KG1 (cell line): ENCODE measurements around the gene PRRT1B.
"Not testable (repeated sequence)": the region's sequence is repeated elsewhere in the genome, so short reads cannot be mapped to it uniquely, and the experiment has no call there.

Experiments used
- DNase-seq: peaks from one replicate; lab custom pipeline; 2025; lab: John Stamatoyannopoulos, UW

PRRT1B gene

DNA sequence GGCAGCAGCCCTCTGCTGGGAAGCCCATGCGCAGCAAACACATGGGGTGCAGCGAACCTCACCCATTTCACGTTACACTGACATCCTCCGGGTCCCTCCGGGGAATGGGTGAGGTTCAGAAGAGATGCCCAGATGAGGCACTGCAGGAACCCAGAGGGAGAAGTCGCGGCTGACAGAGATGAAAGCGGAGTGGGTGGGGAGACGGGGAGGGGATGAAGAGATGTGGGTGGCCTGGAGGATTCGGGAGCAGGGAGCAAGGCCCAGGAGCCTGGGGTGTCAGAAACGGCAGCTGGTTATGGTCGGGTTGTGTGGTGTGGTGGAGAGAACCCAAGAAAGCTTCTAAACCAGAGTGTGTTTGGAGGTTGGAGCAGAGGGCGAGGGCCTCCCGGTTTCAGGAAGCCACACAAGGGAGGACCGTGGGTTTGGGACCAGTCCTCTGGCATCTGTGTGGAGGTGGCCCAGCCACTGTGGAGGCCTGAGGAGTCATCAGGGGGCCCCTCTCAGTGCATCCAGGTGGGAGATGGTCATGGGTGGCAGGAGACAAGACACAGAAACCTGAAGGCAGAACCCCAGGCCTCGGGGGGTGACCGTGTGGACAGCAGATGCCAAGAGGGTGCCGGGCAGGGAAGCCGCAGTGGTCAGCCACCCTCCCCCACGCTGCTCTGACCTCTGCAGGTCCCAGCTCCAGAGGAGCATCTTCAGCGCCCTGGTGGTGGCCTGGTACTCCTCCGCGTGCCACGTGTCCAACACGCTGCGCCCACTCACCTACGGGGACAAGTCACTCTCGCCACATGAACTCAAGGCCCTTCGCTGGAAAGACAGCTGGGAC is 22.9 kb upstream of the PRRT1B start:
- DNase-seq = no peak

DNA sequence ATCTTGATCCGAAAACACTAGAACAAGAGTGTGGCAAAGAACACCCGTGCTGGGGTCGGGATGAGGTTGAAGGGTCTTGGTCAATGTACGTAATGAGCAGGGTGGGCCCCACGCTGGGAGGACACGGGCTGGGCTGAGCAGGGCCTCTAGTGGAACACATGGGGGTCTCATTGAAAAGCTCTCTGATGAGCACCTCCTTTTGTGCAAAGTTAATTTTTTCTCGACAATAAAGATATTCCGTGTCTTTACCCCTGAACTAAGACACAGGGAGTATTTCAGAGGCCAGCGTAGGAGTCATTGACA is 22.3 kb upstream of the PRRT1B start:
- DNase-seq = no peak

DNA sequence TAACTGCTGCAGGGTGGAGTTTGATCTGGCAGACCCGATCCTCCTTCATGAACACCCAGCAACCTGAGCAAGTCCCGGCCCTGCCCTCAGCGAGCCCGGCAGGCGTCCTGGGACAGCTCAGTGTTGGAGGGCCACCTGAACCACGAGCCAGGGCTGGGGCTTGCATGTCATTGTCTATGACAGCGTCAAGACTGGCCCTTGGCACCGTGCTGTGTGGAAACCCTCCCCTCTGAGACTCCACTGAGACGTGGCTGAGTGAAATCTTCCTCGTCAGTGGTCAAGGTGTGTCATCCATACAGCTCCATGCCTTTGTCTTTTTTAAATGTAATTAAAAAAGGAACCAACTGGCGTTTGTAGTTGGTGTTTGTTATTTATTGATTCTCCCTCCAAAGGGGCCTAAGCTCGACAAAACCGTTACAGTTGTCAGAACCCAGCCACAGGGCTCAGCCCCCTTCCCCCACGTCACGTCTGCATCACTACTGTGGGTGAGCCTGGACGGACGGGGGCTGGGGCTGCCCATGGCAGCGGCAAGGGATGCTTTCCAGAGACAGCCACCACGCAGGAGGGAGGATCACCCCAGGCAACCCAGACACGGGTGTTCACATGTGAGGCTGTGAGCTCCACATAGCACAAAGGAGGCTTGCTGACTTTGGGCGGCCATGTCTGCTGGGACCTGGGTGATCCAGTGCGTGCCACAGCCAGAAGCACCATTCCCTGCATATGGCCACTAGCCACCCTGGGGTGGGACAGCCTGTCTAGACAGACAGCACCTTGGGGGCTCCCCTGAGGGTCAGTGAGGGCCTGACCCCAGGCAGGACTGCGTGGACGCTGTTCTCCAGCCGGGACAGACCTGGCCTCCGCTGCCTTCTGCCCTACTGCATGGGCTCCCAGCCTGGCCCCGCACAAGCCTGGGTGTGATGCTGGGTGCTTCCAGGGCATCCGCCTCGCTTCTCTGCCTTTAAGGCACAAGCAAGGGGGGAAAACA is 21.6 kb upstream of the PRRT1B start:
- DNase-seq = no peak

DNA sequence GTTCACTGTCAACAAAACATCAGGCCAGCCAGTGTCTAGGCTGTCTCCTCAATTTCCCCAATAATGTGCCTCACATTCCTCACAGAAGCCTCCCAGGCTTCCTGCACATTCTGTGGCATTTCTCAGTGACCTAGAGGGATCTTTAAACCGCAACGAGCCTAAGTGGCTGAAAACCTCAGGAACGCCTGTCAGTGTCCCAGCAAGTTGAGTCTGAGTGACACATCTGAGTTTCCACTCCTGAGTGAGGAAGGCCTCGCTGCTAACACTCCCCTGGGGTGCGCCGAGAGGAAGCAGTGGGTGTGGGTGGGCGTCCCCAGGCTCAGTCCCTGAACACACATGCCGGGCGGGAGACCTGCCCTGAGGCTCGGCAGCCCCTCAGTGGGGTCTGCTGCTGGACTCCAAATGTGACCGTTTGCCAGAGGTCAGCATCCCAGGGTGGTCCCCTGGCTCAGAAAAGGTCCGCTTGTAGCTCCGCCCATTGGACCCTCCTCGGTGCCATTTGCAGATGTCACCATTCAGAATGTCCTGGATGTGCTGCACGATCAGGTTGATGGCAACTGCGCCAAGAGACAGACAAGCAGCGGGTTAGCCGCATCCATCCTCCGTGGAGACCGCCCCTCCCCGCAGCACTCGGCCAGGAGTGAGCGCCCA is 20.5 kb upstream of the PRRT1B start:
- no peak for DNase-seq

DNA sequence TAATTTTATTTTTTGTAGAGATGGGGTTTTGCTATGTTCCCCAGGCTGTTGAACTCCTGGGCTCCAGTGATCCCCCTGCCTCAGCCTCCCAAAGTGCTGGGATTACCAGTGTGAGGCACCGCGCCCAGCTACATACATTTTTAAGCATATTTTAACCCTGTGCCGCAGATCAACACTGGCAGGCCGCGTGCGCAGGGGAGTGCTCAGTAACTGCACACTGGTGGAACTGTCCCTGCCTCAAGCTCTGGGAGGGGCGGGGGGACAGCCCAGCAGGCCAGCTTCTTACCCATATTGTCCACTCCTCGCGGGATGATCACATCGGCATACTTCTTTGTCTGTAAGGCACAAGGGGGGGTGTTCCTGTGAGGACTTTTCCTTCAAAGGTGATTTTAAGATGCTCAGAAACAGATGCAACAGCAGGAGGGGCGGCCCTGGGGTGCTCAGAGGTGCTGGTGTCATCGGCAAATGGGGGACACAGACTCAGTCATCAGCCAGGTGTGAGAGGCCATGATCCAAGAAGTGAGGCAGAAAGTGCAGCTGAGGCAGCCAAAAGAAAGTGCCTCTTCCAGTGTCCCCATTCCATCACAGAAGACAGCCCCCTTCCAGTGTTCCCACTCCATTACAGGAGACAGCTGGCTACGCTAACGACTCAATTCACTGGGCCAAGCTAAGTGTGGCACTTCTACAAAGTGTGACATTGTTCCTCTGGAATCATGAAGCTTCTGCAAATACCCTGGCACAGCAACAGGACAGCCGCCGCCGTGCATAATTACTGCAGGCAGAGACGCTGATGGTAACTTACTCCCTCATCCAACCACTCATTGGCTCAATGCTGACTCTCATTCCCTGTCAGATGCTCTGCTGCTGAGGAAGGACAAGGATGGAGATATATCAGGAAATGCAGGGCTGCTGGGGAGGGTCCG is 19.4 kb upstream of the PRRT1B start:
- no peak for DNase-seq

DNA sequence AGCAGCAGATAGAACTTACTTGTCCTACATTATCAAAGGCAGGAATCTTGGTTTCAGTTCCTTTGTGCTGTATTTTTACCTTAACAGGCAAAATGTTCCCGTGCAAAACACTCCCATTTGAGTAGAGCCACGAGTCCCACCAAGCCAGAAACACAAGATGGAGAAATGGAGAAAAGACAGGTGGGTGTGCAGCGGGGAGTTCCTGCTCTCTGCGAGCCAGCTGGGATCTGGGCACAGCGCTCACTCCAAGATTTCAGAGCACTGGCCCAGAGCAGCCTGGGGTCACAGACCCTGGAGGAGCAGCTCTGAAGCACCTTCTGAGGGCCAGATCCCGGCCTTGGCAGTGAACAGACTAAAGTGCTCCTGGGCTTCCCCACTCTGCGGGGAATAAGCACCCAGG is 17.1 kb upstream of the PRRT1B start:
- no peak for DNase-seq

DNA sequence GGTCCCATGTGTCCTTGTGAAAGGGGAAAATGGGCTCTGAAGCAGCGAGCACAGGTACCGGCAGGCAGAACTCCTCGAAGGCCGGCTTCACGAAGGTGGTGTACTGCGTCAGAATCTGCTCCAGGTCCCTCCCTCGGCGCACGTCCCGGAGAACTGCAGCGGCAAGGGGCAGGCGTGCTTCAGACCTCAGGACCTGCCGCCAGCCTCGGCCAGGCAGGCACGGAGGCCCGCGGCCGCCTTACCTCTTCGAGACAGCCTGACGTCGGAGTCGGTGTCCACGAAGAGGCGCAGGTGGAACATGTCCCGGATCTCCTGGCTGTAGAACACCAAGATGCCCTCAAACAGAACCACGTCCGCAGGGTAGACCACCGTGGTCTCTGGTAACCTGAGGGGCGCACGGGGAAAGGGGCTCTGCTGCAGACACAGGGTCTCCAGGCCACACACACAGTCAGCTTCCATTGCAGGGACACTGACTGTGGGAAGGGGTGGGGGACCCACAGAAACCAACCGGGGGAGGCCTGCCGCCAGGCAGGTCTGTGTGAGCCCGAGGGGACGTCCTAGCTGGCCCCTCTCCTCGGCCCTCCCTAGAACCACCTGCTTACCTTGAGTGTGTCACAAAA is 16.3 kb upstream of the PRRT1B start:
- DNase-seq = no peak

DNA sequence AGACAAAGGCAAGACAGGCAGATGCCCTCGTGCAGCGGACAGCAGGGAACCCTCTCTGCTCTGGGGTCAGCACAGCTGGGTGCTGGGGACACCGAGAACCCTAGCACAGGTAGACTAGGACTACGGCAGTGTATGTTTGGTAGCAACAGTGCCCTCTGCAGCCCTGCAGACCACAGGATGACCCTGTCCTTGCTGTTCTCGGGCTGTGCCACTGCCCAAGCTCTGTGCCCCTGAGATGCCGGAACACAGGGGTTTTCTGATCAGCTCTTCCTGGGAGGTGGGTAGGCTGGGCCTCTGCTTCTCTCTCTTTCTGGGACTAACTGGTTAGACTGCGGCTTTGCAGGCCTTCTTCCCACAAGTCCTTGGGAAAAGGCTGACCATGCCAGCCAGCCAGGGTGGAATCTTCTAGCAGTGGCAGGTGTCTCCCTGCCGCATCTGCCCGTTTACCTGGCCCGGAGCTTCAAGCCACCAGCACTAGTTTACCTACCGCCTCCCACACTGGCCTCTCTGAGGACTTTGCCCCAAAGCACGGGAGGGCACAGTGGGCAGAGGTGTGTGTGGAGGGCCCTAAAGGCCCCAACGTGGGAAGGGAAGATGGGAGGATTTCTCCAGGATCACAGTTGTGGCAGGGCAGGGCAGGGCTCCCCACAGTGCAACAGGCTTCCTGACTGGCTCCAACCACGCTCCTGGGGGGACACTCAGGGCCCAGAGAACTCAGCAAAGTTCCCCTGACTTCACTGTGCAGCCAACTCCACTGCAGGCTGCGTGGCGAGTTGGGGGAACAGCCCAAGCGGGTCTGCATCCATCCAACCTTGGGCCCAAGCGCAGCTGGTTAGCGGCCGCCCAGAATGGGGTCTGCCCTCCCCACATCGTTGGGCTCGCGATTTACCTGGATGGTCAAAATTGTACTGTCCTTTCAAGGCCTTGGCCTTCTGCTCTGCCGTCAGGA is 15.5 kb upstream of the PRRT1B start:
- DNase-seq = no peak

DNA sequence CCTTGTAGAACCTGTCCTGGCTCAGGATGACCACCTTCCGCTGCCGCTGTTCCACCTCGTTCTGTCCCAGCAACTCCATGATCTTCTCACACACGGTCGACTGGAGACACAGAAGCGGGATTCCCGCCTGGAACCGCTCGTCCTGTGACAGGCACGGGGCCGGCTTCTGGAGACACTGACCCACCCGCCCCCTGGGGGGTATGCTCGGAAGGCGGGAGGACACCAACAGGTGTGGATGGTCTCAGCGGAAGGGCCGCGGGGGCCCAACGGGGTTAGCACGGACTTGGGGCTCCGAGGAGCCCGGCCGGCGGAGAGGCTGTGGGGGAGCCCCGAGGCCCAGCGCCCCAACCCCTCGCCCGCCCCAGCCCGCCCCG is 14.8 kb upstream of the PRRT1B start:
- no peak for DNase-seq

DNA sequence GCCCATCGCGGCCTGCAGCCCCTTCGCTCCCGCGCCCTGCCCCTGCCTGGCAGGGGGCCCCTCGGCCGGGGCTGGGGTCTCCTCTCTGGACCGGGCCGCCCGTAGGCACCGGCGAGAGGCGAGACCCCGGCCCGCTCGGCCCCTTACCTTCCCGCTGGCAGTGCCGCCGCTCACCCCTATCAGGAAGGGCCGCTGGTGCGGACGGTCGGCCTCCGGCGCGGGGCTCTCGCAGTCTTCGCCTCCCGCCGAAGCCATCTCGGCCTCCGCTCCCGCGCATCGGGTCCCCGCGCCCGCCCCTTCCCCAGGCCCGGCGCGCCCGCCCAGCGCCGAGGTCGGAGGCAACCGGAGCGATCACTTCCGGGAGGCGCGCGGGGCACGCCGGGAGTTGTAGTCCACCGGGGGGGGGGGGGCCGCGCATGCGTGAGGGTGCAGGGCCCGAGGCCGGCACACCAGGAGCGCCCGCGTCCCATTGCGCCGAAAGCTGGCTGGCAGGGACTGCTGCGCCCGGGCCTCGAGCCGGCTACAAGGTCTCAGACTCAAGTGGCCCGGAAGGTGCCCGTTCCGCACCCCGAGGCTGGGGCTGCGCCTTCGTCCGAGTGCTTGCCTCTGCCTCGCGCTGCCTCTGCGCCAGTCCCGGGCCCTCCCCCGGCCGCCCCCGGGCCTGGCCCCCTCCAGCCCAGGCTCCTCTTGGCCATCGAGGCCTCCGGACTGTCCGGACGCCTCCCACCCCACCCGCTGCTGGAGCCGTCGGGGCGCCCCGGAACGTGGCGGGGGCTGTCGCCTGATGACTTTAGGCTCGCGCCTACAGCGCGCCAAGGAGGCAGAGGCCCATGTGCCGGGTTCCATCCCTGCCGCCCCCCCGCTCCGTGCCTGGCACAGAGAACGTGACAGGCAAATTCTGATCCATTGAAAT is 14.1 kb upstream of the PRRT1B start, which contains the start of gene UCK1:
UCK1 (minus strand) TSS at position 344 of the 913 bp plus-strand sequence; CDS start at position 255, 89 bp downstream.
- DNase-seq = peak; percentile 44

DNA sequence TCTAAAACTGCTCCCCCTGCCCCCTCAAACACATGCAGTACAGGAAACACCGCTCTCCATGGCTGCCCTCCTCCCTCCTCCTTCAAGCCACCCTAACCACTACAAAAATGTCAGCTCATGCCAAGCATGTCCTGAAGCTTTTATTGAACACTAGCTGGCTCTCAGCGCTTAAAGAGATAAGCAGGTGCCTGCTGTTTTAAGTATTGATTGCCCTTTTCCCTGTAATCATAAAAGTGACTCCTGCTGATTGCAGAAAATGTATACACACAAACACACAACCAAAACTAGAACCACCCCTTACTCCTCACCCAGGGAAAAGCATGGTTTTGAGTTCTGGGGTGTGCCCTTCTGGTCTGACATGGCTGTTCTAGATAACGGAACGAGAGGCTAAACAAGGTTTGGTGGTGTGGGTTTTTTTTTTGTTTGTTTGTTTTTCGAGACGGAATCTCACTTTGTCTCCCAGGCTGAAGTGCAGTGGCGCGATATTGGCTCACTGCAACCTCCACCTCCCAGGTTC is 10.5 kb upstream of the PRRT1B start:
- no peak for DNase-seq

DNA sequence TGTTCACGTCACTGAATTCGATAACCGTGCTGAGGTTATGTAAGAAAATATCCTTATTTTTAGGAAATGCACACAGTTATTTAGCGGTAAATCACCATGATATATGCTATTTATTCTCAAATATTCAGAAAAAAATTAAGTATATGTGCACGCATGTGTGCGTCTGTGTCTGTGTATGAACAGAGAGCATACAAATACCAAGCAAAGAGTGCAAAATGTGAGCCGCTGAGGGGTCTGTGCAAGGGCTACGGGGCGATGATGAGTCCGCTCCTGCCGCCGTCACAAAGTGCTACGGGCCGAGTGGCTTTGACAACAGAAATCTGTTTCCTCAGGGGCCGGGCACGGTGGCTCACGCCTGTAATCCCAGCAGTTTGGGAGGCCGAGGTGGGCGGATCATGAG is 7.4 kb upstream of the PRRT1B start:
- DNase-seq = no peak

DNA sequence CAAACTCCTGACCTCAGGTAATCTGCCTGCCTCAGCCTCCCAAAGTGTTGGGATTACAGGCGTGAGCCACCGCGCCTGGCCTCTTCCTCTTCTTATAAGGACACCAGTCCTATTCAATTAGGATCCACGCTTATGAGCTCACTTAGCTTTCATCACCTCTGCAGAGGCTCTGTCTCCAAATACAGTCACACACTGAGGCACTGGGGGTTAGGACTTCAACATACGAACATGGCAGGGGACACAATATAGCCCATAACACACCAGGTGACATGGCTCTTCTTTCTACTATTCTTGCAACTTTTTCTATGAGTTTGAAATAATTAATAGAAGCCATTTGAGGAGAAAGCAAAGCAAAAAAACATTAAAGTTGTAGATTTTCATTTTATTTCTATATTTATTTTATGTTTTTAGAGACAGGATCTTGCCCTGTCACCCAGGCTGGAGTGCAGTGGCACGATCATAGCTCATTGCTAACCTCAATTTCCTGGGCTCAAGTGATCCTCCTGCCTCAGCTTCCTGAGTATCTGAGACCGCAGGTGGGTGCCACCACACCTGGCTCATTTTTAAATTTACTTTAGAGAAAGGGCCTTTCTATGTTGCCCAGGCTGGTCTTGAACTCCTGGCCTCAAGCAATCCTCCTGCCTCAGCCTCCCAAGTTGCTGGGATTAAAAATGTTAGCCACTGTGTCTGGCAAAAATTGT is 6.0 kb upstream of the PRRT1B start:
- no peak for DNase-seq

DNA sequence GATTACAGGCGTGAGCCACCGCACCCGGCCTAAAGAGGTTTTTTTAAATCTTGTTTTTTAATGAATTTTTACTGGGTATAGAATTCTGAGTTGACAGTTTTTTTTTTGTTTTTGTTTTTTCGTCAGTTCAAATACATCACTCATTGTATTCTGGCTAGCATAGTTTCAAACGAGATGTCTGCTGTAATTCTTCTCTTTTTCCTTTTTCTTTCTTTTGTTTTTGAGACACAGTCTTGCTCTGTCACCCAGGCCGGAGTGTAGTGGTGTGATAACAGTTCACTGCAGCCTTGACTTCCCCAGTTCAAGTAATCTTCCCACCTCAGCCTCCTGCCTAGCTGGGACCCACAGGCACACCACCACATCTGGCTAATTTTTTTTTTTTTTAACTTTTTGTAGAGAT is 2.2 kb upstream of the PRRT1B start:
- DNase-seq = no peak

DNA sequence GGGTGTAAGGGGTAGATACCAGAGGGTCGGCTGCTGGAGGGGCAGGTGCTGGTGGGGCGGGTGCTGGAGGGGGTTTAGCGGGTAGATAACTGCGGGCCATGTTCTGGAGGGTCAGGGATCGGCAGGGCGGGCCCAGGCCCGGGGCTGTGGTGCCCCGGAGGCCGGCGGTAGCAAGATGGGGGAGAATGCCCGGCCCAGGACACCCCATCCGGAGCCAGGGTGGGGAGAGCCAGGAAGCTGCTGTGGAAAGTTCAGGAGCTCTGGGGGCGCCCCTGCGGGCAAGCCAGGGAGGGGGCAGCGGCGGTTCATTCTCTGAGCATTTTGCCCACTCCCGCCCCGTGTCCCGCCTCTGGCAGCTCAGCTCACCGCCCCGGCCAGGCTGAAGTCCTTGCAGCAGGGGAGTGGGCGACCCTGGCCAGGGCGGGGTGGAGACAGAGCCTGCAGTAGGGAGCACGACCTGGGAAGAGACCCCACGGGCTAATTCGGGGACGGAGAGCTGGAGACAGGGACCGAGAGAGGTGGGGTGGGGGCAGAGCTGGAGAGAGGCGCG is 538 bp downstream of the PRRT1B start:
- no peak for DNase-seq

DNA sequence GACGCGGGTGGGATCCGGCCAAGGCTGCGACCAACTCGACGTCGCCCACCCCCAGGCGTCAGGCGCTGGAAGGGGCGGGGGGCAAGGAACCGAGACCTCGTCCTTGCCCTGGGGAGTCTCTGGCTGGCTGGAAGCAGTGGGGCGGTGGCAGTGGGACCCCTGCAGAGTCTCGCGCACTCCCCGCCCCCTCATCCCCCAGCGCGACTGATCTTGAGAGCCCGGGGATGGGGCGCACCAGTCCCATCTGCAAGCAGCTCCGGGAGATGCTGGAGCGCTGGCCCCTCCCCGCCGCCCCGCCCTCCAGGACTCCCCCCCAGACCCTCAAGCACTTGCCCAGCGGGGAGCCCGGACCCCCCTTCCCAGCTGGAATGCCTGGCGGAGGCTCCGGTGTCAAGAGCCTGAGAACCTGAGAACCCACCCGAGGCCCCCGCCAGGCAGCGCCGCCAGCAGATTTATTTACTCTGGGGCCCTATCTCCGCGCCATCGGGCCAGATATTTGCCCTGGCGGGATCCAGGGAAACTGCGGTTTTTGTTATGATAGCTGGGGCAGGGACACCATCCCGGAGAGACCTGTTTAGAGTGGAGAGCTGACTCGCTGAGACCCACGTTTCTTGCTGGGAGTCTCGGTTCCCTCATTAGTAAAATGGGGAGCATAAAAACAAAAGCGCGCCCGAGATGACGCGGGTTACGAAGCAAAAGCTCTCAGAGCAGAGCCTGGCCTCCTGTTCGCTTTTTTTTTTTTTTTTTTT is 1.2 kb downstream of the PRRT1B start:
- DNase-seq = no peak

DNA sequence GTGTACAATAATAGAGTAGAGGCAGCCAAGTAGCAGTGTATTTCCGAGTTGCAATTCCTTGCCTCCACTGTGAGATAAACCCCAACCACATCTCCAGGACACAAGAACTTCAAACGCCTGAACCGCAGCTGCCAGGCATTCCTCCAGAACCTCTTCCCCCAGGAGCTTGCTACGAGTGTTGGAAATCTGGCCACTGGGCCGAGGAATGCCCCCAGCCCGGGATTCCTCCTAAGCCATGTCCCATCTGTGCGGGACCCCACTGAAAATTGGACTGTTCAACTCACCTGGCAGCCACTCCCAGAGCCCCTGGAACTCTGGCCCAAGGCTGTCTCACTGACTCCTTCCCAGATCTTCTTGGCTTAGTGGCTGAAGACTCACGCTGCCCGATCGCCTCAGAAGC is 3.9 kb downstream of the PRRT1B start:
- DNase-seq = not testable (repeated sequence)
